Astrocyte of the spinal cord (primary cell): ENCODE results near the gene PTPRU.

Experiments used
- DNase-seq: peaks from one replicate; pipeline ENCODE4 v3.0.0; 2011; ENCODE audit warnings: low read depth, low spot score
- H3K4me3 ChIP-seq: 2 replicates; pipeline ENCODE4 v1.5.1; 2011; ENCODE audit warnings: low read depth, mild to moderate bottlenecking, low read length, moderate library complexity
- in situ Hi-C: cut with HindIII; loops from 2 replicates; pipeline ENCODE4 v1.10.0; 2017; ENCODE audit warnings: low sequenced_read_pairs
- TF ChIP-seq, protein P1 (sequence below): IDR thresholded peaks from 2 replicates; pipeline ENCODE4 v1.5.1; 2012; ENCODE audit warnings: low read depth, mild to moderate bottlenecking, low read length, inconsistent platforms

The PTPRU gene

DNA sequence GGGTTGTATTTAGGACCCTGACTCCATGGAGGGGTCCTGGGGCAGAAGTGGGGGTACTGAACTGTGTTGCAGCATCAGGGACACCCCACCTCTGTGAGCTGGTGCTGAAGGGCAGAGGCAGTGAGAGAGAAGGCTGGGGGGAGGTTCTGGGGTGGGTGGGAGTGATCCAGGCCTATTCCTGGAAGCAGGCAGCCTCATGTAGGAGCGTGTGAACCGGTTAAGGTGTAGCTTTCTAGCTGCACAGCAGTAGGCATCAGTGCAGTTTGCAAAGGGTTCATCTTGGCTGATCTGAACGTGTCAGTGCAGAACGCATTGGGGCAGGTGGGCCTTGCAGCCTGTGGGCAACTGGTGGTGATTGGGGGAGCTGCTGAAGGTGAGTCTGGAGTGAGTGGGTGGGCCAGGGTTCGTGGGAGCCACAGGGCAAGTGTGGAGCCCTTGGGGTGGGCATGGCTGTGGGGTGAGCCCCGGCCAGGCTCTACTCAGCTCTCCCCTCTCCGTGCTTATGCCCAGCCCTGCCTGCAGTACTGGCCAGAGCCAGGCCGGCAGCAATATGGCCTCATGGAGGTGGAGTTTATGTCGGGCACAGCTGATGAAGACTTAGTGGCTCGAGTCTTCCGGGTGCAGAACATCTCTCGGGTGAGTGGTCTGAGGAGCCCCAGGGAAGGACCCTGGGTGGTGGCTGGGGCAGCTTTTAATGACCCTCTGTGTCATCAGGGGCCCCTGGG is 86.7 kb downstream of the PTPRU start:
- TF ChIP-seq, protein P1, sequence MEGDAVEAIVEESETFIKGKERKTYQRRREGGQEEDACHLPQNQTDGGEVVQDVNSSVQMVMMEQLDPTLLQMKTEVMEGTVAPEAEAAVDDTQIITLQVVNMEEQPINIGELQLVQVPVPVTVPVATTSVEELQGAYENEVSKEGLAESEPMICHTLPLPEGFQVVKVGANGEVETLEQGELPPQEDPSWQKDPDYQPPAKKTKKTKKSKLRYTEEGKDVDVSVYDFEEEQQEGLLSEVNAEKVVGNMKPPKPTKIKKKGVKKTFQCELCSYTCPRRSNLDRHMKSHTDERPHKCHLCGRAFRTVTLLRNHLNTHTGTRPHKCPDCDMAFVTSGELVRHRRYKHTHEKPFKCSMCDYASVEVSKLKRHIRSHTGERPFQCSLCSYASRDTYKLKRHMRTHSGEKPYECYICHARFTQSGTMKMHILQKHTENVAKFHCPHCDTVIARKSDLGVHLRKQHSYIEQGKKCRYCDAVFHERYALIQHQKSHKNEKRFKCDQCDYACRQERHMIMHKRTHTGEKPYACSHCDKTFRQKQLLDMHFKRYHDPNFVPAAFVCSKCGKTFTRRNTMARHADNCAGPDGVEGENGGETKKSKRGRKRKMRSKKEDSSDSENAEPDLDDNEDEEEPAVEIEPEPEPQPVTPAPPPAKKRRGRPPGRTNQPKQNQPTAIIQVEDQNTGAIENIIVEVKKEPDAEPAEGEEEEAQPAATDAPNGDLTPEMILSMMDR, result no peak
- in situ Hi-C loops, result no loop called here

DNA sequence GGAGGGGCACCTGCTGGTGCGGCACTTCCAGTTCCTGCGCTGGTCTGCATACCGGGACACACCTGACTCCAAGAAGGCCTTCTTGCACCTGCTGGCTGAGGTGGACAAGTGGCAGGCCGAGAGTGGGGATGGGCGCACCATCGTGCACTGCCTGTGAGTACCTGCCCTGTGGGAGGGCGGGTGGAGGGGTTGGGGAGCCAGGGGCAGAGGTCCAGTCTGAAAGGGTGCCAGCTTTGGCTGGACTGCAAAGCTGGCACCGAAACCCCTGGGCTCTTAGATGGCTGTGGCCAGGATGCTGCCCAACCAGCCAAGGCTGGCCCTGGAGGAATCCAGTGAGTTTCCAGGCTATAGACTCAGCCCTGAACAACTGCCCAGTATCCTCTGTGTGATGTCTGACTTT is 87.3 kb downstream of the PTPRU start:
- TF ChIP-seq, protein P1, result no peak
- H3K4me3 ChIP-seq, result no peak overlapping the region
- in situ Hi-C loops, result no loop called here
- no peak for DNase-seq

More for the DNA sequence above, 86.7 kb downstream of the PTPRU start:
- no peak overlapping the region for H3K4me3 ChIP-seq
- no peak for DNase-seq

- in situ Hi-C loops, result no loop called here
- DNase-seq, result no peak
- TF ChIP-seq, protein P1, result no peak
- H3K4me3 ChIP-seq, result no peak overlapping the region
Observed at GRCh38 chr1:29324202-29324601, 87.9 kb downstream of the PTPRU start.

DNA sequence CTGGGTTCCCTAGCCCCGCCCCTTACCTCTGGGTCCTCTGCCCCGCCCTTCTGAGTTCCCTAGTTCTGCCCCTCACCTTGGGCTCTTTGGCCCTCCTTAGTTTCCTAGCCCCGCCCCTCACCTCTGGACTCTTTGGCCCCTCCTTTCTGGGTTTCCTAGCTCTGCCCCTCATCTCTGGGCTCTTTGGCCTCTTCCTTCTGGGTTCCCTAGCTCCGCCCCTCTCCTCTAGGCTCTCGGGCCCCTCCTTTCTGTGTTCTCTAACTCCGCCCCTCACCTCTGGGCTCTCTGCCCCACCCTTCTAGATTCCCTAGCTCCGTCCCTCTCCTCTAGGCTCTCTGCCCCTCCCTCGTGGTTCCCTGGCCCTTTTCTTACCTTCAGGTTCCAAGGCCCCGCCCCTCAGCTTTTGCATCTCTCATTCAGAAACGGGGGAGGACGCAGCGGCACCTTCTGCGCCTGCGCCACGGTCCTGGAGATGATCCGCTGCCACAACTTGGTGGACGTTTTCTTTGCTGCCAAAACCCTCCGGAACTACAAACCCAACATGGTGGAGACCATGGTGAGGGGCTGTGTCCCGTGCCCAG is 88.5 kb downstream of the PTPRU start:
- TF ChIP-seq, protein P1, result no peak
- H3K4me3 ChIP-seq, result no peak overlapping the region
- in situ Hi-C loops, result no loop called here
- DNase-seq, result no peak

- DNase-seq, result no peak
- H3K4me3 ChIP-seq, result no peak overlapping the region
- in situ Hi-C loops, result no loop called here
- TF ChIP-seq, protein P1, result no peak
Observed at GRCh38 chr1:29325675-29326074, 89.4 kb downstream of the PTPRU start.

DNA sequence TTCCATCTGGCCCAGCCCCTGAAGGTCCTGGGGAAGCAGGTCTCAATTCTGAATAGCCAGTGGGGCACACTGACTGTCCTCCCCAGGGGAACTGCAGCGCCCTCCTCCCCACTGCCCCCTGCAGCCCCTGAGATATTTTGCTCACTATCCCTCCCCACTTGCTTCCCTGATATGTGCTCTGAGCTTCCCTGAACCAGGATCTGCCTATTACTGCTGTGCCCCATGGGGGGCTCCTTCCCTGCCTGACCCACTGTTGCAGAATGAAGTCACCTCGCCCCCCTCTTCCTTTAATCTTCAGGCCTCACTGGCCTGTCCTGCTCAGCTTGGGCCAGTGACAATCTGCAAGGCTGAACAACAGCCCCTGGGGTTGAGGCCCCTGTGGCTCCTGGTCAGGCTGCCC is 89.8 kb downstream of the PTPRU start:
- no peak for DNase-seq

More for the DNA sequence above, 89.8 kb downstream of the PTPRU start:
- TF ChIP-seq, protein P1, result no peak
- in situ Hi-C loops, result no loop called here
- H3K4me3 ChIP-seq, result no peak overlapping the region
